Adrenal gland (tissue), 19 donors: Measurements from ENCODE around the gene PSIP1. TPM values are rescaled to one million over a fixed set of nuclear protein-coding genes. Genes with fewer than 3 reads are reported as not detected.

Experiments used
- DNase-seq, 7 donors: peaks; one replicate each; pipeline ENCODE4 v3.0.0-alpha.2; 2019 to 2020
- H3K27ac ChIP-seq, 5 donors: fragments of 200-600 bp; sonication (generic) in 4 of 5; 1 replicate in 3 of 5; 2 replicates in 2 of 5; pipeline versions ENCODE4 v1.5.1 to v1.8.0; 2016 to 2020; ENCODE audit warnings: mild to moderate bottlenecking in 1 of 5
- H3K27me3 ChIP-seq: fragments of 200-600 bp; 2 replicates; pipeline ENCODE4 v1.8.0; 2021
- H3K36me3 ChIP-seq, 2 donors: fragments of 200-600 bp; replicated peaks in 1 of 2; 1 replicate in 1 of 2; 2 replicates in 1 of 2; pipeline versions ENCODE4 v1.5.1 to v1.8.0; 2018 to 2022
- H3K4me1 ChIP-seq, 2 donors: fragments of 200-600 bp; replicated peaks in 1 of 2; 1 replicate in 1 of 2; 2 replicates in 1 of 2; pipeline versions ENCODE4 v1.5.1 to v1.8.0; 2018 to 2021
- H3K4me3 ChIP-seq, 4 donors: fragments of 200-600 bp; sonication (generic) in 3 of 4; one replicate each; pipeline ENCODE4 v1.5.1; 2016 to 2018
- H3K9me3 ChIP-seq, 3 donors: fragments of 200-600 bp; sonication (generic) in 1 of 3; replicated peaks in 1 of 3; 1 replicate in 2 of 3; 2 replicates in 1 of 3; pipeline versions ENCODE4 v1.5.1 to v1.8.0; 2016 to 2021
- CTCF ChIP-seq, 6 experiments: fragments of 450-650 bp in 4 of 6; fragments of 200-600 bp in 2 of 6; sonication (generic) in 1 of 6; IDR thresholded peaks; 1 replicate in 5 of 6; 2 replicates in 1 of 6; pipeline versions ENCODE4 v1.5.1 to v1.8.0; 2016 to 2021; ENCODE audit warnings: antibody characterized with exemption in 6 of 6, mild to moderate bottlenecking in 2 of 6, moderate library complexity in 1 of 6
- POLR2A ChIP-seq, 2 donors: fragments of 450-650 bp; IDR thresholded peaks; one replicate each; pipeline ENCODE4 v1.6.1; 2017; ENCODE audit warnings: antibody characterized with exemption in 2 of 2, mild to moderate bottlenecking in 2 of 2, moderate library complexity in 1 of 2
- WGBS, 4 donors: extraction: QIAGEN DNeasy Blood & Tissue Kit in 2 of 4; methylation state at CpG; one replicate each; pipeline versions ENCODE4 v1.1.5 to v1.1.7; 2013 to 2017; 5-methylcytosine and 5-hydroxymethylcytosine counted together
- intact Hi-C, 2 donors: fragments of 100-400 bp; cut with DNase I; formaldehyde crosslinking; loops; one replicate each; pipeline versions ENCODE4 v1.14.1 to v1.15.0; 2022 to 2023
- long read RNA-seq, 10 donors: library from polyadenylated mRNA in 3 of 10; unstranded in 2 of 10; stranded (forward) in 1 of 10; transcript quantifications; one replicate each; pipeline ENCODE4 v2.0.0 and lab custom pipeline, GENCODE V29; 2021 to 2026
- polyA plus RNA-seq, 3 donors: library from polyadenylated mRNA; stranded (reverse); fragments of 200-250 nt in 2 of 3; fragments of 350-450 nt in 1 of 3; fragmentation: Illumina TruSeq in 1 of 3; extraction: RNeasy Lipid Tissue Mini Kit (QIAGEN cat#74804) in 1 of 3; gene quantifications; one replicate each; pipeline ENCODE4 v1.2.3, GENCODE V29; 2013 to 2014
- total RNA-seq, 9 donors: library from RNA; depleted of rRNA in 4 of 9; stranded (reverse); fragments of >200 nt in 4 of 9; fragments of 120-200 nt in 1 of 9; fragmentation: NEBNext Ultra II Directional in 1 of 9; extraction: Animal tissue kit (Norgen Biotek cat#: 25700) in 1 of 9; gene quantifications; one replicate each; pipeline versions ENCODE4 v1.1.0 to v1.2.4, GENCODE V29; 2013 to 2023
- donor health status: healthy with polysubstance abuse.
- donor health status: Bipolar disorder and iron deficiency.
- donor health status: DM: yes; HTN: yes; CAD: no.
- donor health status: DM: no; HTN: no; CAD: no.
- donor health status: DM: no; HTN: no; CAD: no.
- donor health status: DM: yes; HTN: yes; CAD: no.

Gene PSIP1
- total RNA-seq: 100 to 1,000 TPM in 1 of 9 donors, 10 to 100 TPM in 8; 27.4 to 132 (median 37.2) TPM
- polyA plus RNA-seq: 10 to 100 TPM; 25.0 to 52.1 (median 48.6) TPM
- long read RNA-seq, donor 1, partial matches to known transcripts: 0 of 4 reads
- long read RNA-seq, donor 1, other reads (novel, unspliced or antisense): 0 of 4 reads
- long read RNA-seq, donor 2, partial matches to known transcripts: 8 of 10 reads
- long read RNA-seq, donor 2, other reads (novel, unspliced or antisense): 0 of 10 reads
- long read RNA-seq, donor 3, partial matches to known transcripts: 0 of 1 reads
- long read RNA-seq, donor 3, other reads (novel, unspliced or antisense): 0 of 1 reads
- long read RNA-seq, donor 4, partial matches to known transcripts: 14 of 16 reads
- long read RNA-seq, donor 4, other reads (novel, unspliced or antisense): 1 of 16 reads
- long read RNA-seq, donor 5, transcript PSIP1-204 (16 exons, 3,364 nt): minor isoform, 22 of 70 reads
- long read RNA-seq, donor 5, transcript PSIP1-203 (16 exons, 3,391 nt): major isoform, 25 of 70 reads
- long read RNA-seq, donor 5, partial matches to known transcripts: 7 of 70 reads
- long read RNA-seq, donor 5, other reads (novel, unspliced or antisense): 13 of 70 reads
- long read RNA-seq, donor 6, partial matches to known transcripts: 8 of 12 reads
- long read RNA-seq, donor 6, other reads (novel, unspliced or antisense): 4 of 12 reads
- long read RNA-seq, donor 7, partial matches to known transcripts: 0 of 1 reads
- long read RNA-seq, donor 7, other reads (novel, unspliced or antisense): 0 of 1 reads
- long read RNA-seq, donor 8, partial matches to known transcripts: 0 of 6 reads
- long read RNA-seq, donor 8, other reads (novel, unspliced or antisense): 0 of 6 reads
- long read RNA-seq, donor 9, partial matches to known transcripts: 36 of 39 reads
- long read RNA-seq, donor 9, other reads (novel, unspliced or antisense): 0 of 39 reads
- long read RNA-seq, donor 10, partial matches to known transcripts: 0 of 3 reads
- long read RNA-seq, donor 10, other reads (novel, unspliced or antisense): 0 of 3 reads

DNA sequence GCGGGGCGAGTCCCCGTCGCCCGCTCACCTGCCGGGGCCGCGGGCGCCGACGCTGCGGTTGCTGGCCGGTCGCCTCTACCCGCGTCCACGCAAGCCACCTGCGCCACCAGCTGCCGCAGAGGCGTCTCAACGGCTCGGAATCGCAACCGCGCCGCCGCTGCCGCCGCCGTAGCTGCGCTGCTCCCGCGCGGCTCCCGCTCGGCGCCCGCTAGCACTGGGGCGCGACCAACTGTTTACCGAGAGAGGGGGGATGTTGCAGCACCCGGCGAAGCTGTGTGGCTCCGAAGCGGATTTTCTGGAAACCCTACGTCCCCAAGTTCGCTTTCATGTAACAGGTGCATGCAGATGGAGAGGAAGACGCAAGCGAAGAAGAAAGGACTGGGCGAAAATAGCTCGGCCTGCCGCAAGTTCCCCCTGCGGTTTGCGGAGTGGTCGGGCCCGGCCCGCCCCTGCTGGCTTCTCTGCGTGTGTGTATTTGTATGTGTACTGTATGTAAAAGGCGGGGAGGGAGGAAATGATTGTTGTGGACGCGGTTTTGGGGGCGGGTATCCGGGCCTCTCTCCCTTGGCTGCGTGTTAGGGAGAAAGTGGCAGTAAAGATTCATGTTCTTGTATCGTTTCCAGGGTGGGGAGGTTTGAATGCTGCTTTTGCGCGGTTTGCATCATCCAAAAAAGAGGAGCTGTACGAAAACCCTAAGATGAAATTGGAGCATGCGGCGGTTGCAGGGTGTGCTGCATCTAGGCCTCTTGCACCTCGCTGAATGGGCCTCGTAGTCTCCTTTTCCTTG is at the start of gene PSIP1:
Gene PSIP1, minus strand, starts transcription at position 182 of the 787 bp plus-strand sequence. CDS start 782 bp downstream, outside the sequence.
- H3K4me1 ChIP-seq: peaks cover 0 to 9% of the 10 kb centered on the region in 2 donors
- no peaks in the 10 kb centered on the region for H3K9me3 ChIP-seq
- peak; percentile 24 to 67 for TF ChIP-seq POLR2A (IDR thresholded peaks at IDR 0.05)
- peak; percentile 24 to 66 (median 37) for TF ChIP-seq CTCF (IDR thresholded peaks at IDR 0.05)
- intact Hi-C loops: no loop called here
- no peaks in the 10 kb centered on the region for H3K27me3 ChIP-seq
- H3K36me3 ChIP-seq: peaks cover 0 to 10% of the 10 kb centered on the region in 2 donors
- peak within 1 kb of the TSS; percentile 16 to 90 (median 73) for H3K4me3 ChIP-seq
- peak; percentile 68 to 84 (median 75) for DNase-seq
- 0 to 1% (median 0%) methylated on average over 28 to 72 of the region's 72 CpGs for WGBS, 4 donors
- peak within 1 kb of the TSS; percentile 43 to 95 (median 88) for H3K27ac ChIP-seq

DNA sequence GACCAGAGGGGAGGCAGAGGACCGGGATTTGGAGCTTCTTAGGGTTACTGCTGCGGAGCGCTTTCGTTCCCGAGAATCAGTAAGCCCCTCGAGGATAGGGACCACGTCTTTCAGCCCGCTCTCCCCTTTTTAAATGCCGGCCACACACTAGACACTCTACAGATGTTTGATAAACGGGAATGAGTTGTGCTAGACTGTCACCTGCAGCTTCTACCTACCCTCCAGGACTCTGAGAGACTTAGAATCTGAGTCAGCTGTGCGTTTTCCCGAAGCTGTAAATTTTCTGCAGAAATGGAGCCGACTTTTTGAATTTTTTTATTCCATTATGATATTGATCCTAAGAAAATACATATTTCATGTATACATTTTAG is 42.7 kb upstream of the PSIP1 start:
- WGBS, 4 donors: 0 to 1% (median 1%) methylated on average over 8 to 13 of the region's 13 CpGs
- intact Hi-C loops: no loop called here
- DNase-seq: no peak
- H3K27me3 ChIP-seq: no peaks in the 10 kb centered on the region
- H3K27ac ChIP-seq: peak overlapping the region in 3 of 5 donors; percentile 74 to 91 (median 84)
- peaks cover 0 to 7% of the 10 kb centered on the region in 2 donors for H3K4me1 ChIP-seq
- no peaks in the 10 kb centered on the region for H3K36me3 ChIP-seq
- peak overlapping the region; percentile 10 to 79 (median 59) for H3K4me3 ChIP-seq
- H3K9me3 ChIP-seq: no peaks in the 10 kb centered on the region
- TF ChIP-seq POLR2A (IDR thresholded peaks at IDR 0.05): no peak
- no peak for TF ChIP-seq CTCF (IDR thresholded peaks at IDR 0.05)

DNA sequence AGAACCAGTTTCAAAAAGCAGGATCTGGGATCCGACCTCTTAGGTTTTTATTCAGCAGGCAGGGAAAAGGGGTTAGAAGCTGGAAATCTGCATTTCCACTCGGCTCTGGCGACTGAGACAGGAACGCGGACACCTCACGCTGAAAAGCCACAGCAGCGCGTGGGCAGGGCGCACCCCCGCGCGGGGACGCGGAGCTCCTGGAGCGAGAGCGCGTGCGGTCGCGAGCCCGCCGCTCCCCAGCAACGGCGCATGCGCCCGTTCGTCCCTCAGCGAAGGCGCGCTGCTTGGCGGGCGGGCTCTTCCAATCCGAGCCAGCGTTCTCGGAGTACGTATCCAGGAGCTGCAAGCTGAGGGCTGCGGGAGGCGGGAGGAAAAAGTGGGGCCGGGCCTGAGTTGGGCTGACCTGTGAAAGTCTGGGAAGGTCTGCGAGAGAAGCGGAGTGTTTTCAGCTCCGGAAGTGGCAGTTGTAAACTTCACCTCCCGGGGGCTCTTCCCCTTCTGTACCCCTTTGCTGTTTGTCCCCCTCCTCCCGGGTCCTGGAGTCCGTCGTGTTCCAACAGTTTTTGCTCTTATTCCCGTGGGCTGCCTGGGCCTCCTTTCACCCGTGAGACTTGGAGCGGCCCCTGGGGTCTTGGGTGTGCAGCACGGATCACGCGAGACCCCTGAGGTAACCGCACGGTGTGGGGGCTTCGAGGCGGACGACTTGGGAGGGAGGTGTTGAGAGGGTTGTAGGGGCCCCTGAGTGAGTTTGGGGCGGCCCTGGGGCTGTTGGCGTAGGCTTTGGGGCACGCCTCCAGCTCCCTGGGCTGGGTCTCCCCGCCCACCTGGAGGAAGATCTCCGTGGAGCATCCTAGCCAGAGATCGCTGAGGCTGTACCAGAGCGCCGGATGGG is 42.1 kb upstream of the PSIP1 start, which contains the start of gene CCDC171:
Gene CCDC171, plus strand, starts transcription at position 408 of the 892 bp plus-strand sequence. CDS start 11,046 bp downstream, outside the sequence.
- Histone ChIP-seq H3K4me1 (peaks cover 0 to 7% of the 10 kb centered on the region in 2 donors), H3K27ac (peak within 1 kb of the TSS; percentile 9 to 91 (median 74)), H3K27me3 (no peaks in the 10 kb centered on the region), H3K9me3 (no peaks in the 10 kb centered on the region), H3K4me3 (peak within 1 kb of the TSS; percentile 10 to 79 (median 59)), H3K36me3 (no peaks in the 10 kb centered on the region)
- DNase-seq: peak; percentile 93 to 97 (median 96)
- intact Hi-C loops: no loop called here
- WGBS, 4 donors: 0 to 1% (median 0%) methylated on average over 22 to 65 of the region's 65 CpGs
- TF ChIP-seq CTCF (IDR thresholded peaks at IDR 0.05) (no peak), POLR2A (IDR thresholded peaks at IDR 0.05) (peak; percentile 24 to 79)
